Smooth muscle cell (in vitro differentiated cells): Measurements from ENCODE around the gene DUS3L. TPM values are rescaled to one million over a fixed set of nuclear protein-coding genes. Genes with fewer than 3 reads are reported as not detected.

Experiments
- DNase-seq: peaks from one replicate; lab custom pipeline; 2025; ENCODE audit not compliant: unreplicated experiment; lab: John Stamatoyannopoulos, UW
- H2AFZ ChIP-seq: fragments of 200-600 bp; sonication (generic); 2 replicates; pipeline ENCODE4 v1.6.0; 2016; ENCODE audit warnings: antibody characterized with exemption, low read depth, mild to moderate bottlenecking
- H3F3A ChIP-seq: fragments of 200-600 bp; sonication (generic); 2 replicates; pipeline ENCODE4 v1.6.0; 2017; ENCODE audit warnings: antibody characterized with exemption, low read depth
- H3K27ac ChIP-seq: fragments of 200-600 bp; sonication (generic); 2 replicates; pipeline ENCODE4 v1.5.1; 2016; ENCODE audit warnings: low read depth, mild to moderate bottlenecking
- H3K27me3 ChIP-seq: fragments of 200-600 bp; sonication (generic); 2 replicates; pipeline ENCODE4 v1.6.1; 2016; ENCODE audit warnings: low read depth, mild to moderate bottlenecking
- H3K36me3 ChIP-seq: fragments of 200-600 bp; sonication (generic); 2 replicates; pipeline ENCODE4 v1.5.1; 2016; ENCODE audit warnings: low read depth
- H3K4me1 ChIP-seq: fragments of 200-600 bp; sonication (generic); 2 replicates; pipeline ENCODE4 v1.5.1; 2016; ENCODE audit warnings: low read depth
- H3K4me2 ChIP-seq: fragments of 200-600 bp; sonication (generic); 2 replicates; pipeline ENCODE4 v1.6.0; 2016; ENCODE audit warnings: mild to moderate bottlenecking
- H3K4me3 ChIP-seq: fragments of 200-600 bp; sonication (generic); 2 replicates; pipeline ENCODE4 v1.5.1; 2016; ENCODE audit warnings: mild to moderate bottlenecking
- H3K79me2 ChIP-seq: fragments of 200-600 bp; sonication (generic); 2 replicates; pipeline ENCODE4 v1.6.0; 2016; ENCODE audit warnings: low read depth, mild to moderate bottlenecking
- H3K9ac ChIP-seq: fragments of 200-600 bp; sonication (generic); 2 replicates; pipeline ENCODE4 v1.6.0; 2016; ENCODE audit warnings: low read depth
- H3K9me3 ChIP-seq: fragments of 200-600 bp; sonication (generic); replicated peaks from 2 replicates; pipeline ENCODE4 v1.5.1; 2016; ENCODE audit warnings: low read depth
- H4K20me1 ChIP-seq: fragments of 200-600 bp; sonication (generic); 2 replicates; pipeline ENCODE4 v1.6.0; 2016; ENCODE audit warnings: low read depth
- CTCF ChIP-seq: fragments of 200-600 bp; sonication (generic); IDR thresholded peaks from 2 replicates; pipeline ENCODE4 v1.5.1; 2017; ENCODE audit warnings: borderline replicate concordance, mild to moderate bottlenecking, antibody characterized with exemption; ENCODE audit not compliant: insufficient read depth, poor library complexity, severe bottlenecking
- WGBS: methylation state at CpG from one replicate; pipeline ENCODE4 v1.1.7; 2016; ENCODE audit warnings: low lambda C conversion rate; 5-methylcytosine and 5-hydroxymethylcytosine counted together
- polyA plus RNA-seq: library from polyadenylated mRNA; unstranded; fragments of >200 nt; fragmentation: Nextera tagmentation; extraction: Ambion mirVana; gene quantifications from 2 replicates; pipeline ENCODE4 v1.2.1, GENCODE V29; 2016
- total RNA-seq: library from RNA; depleted of rRNA; stranded (reverse); fragments of >200 nt; gene quantifications from 2 replicates; pipeline ENCODE4 v1.2.3, GENCODE V29; 2014

DUS3L gene
- total and polyA plus RNA-seq, 2 experiments from 2014 or later: 18.5 to 19.7 TPM

GRCh38 chr19:5798244-5798643 lies 7.3 kb upstream of the DUS3L start:
- no peaks in the 10 kb centered on the region for H3K27me3 ChIP-seq
- H3K4me1 ChIP-seq: no peaks in the 10 kb centered on the region
- H3K79me2 ChIP-seq: no peaks in the 10 kb centered on the region
- H3K27ac ChIP-seq: no peak overlapping the region
- no peak for TF ChIP-seq CTCF
- no peak overlapping the region for H3K4me3 ChIP-seq
- H3K9ac ChIP-seq: no peak overlapping the region
- no peak overlapping the region for H3K4me2 ChIP-seq
- H3K36me3 ChIP-seq: no peaks in the 10 kb centered on the region
- no peak overlapping the region for H2AFZ ChIP-seq
- no peak for DNase-seq
- H4K20me1 ChIP-seq: no peaks in the 10 kb centered on the region
- WGBS: 95% methylated on average over 8 of the region's 8 CpGs
- peaks cover under 1% of the 10 kb centered on the region for H3F3A ChIP-seq
- H3K9me3 ChIP-seq: no peaks in the 10 kb centered on the region

- no peak for DNase-seq
- WGBS: 87% methylated on average over 7 of the region's 7 CpGs
- Histone ChIP-seq H3K4me1 (no peaks in the 10 kb centered on the region), H2AFZ (no peak overlapping the region), H3K9me3 (no peaks in the 10 kb centered on the region), H3K4me3 (no peak overlapping the region), H3K4me2 (no peak overlapping the region), H4K20me1 (no peaks in the 10 kb centered on the region), H3K79me2 (no peaks in the 10 kb centered on the region), H3K9ac (no peak overlapping the region), H3K27me3 (no peaks in the 10 kb centered on the region), H3K36me3 (no peaks in the 10 kb centered on the region), H3K27ac (no peak overlapping the region), H3F3A (no peaks in the 10 kb centered on the region)
- no peak for TF ChIP-seq CTCF
Observed at GRCh38 chr19:5795382-5795919, 4.5 kb upstream of the DUS3L start.

- peaks cover 8% of the 10 kb centered on the region for H3K79me2 ChIP-seq
- H3K9ac ChIP-seq: no peak overlapping the region
- H3K4me2 ChIP-seq: no peak overlapping the region
- no peaks in the 10 kb centered on the region for H3K9me3 ChIP-seq
- H3K4me1 ChIP-seq: no peaks in the 10 kb centered on the region
- H4K20me1 ChIP-seq: peaks cover 5% of the 10 kb centered on the region
- no peak overlapping the region for H3K4me3 ChIP-seq
- no peaks in the 10 kb centered on the region for H3K36me3 ChIP-seq
- H3K27me3 ChIP-seq: no peaks in the 10 kb centered on the region
- no peak for TF ChIP-seq CTCF
- no peaks in the 10 kb centered on the region for H3F3A ChIP-seq
- no peak for DNase-seq
- no peak overlapping the region for H2AFZ ChIP-seq
- no peak overlapping the region for H3K27ac ChIP-seq
- WGBS: 94% methylated on average over 3 of the region's 3 CpGs
Observed at GRCh38 chr19:5793188-5793587, 2.2 kb upstream of the DUS3L start.

GRCh38 chr19:5792224-5792623 lies 1.3 kb upstream of the DUS3L start:
- Histone ChIP-seq H3K79me2 (peaks cover 8% of the 10 kb centered on the region), H3K9me3 (no peaks in the 10 kb centered on the region), H3K27ac (no peak overlapping the region), H4K20me1 (peaks cover 5% of the 10 kb centered on the region), H3K4me3 (no peak overlapping the region), H3K27me3 (no peaks in the 10 kb centered on the region), H3K36me3 (no peaks in the 10 kb centered on the region), H3K4me2 (no peak overlapping the region), H3K4me1 (no peaks in the 10 kb centered on the region), H2AFZ (no peak overlapping the region), H3K9ac (no peak overlapping the region), H3F3A (no peaks in the 10 kb centered on the region)
- DNase-seq: no peak
- WGBS: 98% methylated on average over 18 of the region's 18 CpGs
- no peak for TF ChIP-seq CTCF
